HCT116 (cell line): ENCODE results near the gene ANKRD13D. TPM values are rescaled to one million over a fixed set of nuclear protein-coding genes. Genes with fewer than 3 reads are reported as not detected.

ENCODE experiments used
- ATAC-seq: fragments of 200-7000 bp; cut with Tn5 transposase; 2 replicates; pipeline ENCODE4 v1.9.1; 2020; ENCODE audit warnings: mild to moderate bottlenecking, moderate library complexity
- BruUV-seq: library from RNA; stranded (reverse); fragments of 400-500 nt; replicated peaks from 2 replicates; lab custom pipeline; 2021; lab: Mats Ljungman, UMichigan
- CTCF ChIA-PET: fragments of 300-600 bp; sonication (Branson Sonifier 250); formaldehyde crosslinking; loops from one replicate; lab custom pipeline; 2021; ENCODE audit warnings: antibody characterized with exemption; lab: Charles Lee
- POLR2A ChIA-PET: fragments of 300-600, 350-600 bp; sonication (Branson Sonifier 250); formaldehyde crosslinking; loops from one replicate; lab custom pipeline; 2021; ENCODE audit warnings: antibody characterized with exemption; lab: Charles Lee
- RAD21 ChIA-PET, 2 experiments: fragments of 300-600 bp; sonication (Branson Sonifier 250); formaldehyde crosslinking; loops; one replicate each; lab custom pipeline; 2023; ENCODE audit warnings: low total read pairs in 2 of 2; ENCODE audit not compliant: uncharacterized antibody in 2 of 2, unreplicated experiment in 2 of 2, low non-redundant PET in 1 of 2; lab: Charles Lee
- DNase-seq: peaks from one replicate; pipeline ENCODE4 v3.0.0-alpha.2; 2010; ENCODE audit warnings: low read depth, low spot score
- H2AFZ ChIP-seq: fragments of 200-600 bp; shearing (Covaris generic), sonication (generic); 2 replicates; pipeline ENCODE4 v1.6.1; 2017; ENCODE audit warnings: low read depth, mixed run types, mixed read lengths, antibody characterized with exemption, low read length; ENCODE audit not compliant: poor library complexity, severe bottlenecking
- H3K27ac ChIP-seq: 2 replicates; pipeline ENCODE4 v1.5.1; 2012; ENCODE audit warnings: low read depth, low read length
- H3K27me3 ChIP-seq: fragments of 200-600 bp; sonication (generic); 2 replicates; pipeline ENCODE4 v1.6.1; 2016; ENCODE audit warnings: mixed run types, low read length, mixed read lengths; ENCODE audit not compliant: insufficient read depth
- H3K36me3 ChIP-seq, 2 experiments: fragments of 200-500 bp in 1 of 2; fragments of 200-600 bp in 1 of 2; sonication (Bioruptor generic) in 1 of 2; sonication (generic) in 1 of 2; 2 replicates each; pipeline versions ENCODE4 v1.5.1 to v1.6.1; 2014 to 2016; ENCODE audit warnings: low read length in 2 of 2, inconsistent platforms in 1 of 2, mixed read lengths in 1 of 2, mixed run types in 1 of 2; ENCODE audit not compliant: insufficient read depth in 2 of 2, control insufficient read depth in 1 of 2
- H3K4me1 ChIP-seq, 2 experiments: fragments of 200-600 bp in 1 of 2; sonication (generic) in 1 of 2; 2 replicates each; pipeline versions ENCODE4 v1.5.1 to v1.6.1; 2012 to 2017; ENCODE audit warnings: low read length in 2 of 2, inconsistent platforms in 1 of 2, mild to moderate bottlenecking in 1 of 2, mixed read lengths in 1 of 2, mixed run types in 1 of 2, moderate library complexity in 1 of 2; ENCODE audit not compliant: insufficient read depth in 2 of 2, control insufficient read depth in 1 of 2
- H3K4me2 ChIP-seq: fragments of 200-600 bp; sonication (generic); 2 replicates; pipeline ENCODE4 v1.6.1; 2017; ENCODE audit warnings: mixed run types, low read length, mixed read lengths
- H3K4me3 ChIP-seq, 2 experiments: fragments of 200-600 bp in 1 of 2; sonication (generic) in 1 of 2; replicated peaks in 1 of 2; 2 replicates each; pipeline ENCODE4 v1.5.1; 2011 to 2016; ENCODE audit warnings: low read length in 2 of 2, control low read depth in 1 of 2, low read depth in 1 of 2, mild to moderate bottlenecking in 1 of 2, mixed read lengths in 1 of 2, mixed run types in 1 of 2
- H3K79me2 ChIP-seq: fragments of 200-600 bp; sonication (generic); 2 replicates; pipeline ENCODE4 v1.6.1; 2017; ENCODE audit warnings: mild to moderate bottlenecking, mixed run types, low read length, moderate library complexity, mixed read lengths; ENCODE audit not compliant: insufficient read depth
- H3K9ac ChIP-seq: fragments of 200-600 bp; sonication (generic); 2 replicates; pipeline ENCODE4 v1.6.1; 2016; ENCODE audit warnings: low read length, mixed read lengths
- H3K9me2 ChIP-seq: fragments of 200-600 bp; sonication (generic), shearing (Covaris generic); 2 replicates; pipeline ENCODE4 v1.6.1; 2017; ENCODE audit warnings: mixed run types, mild to moderate bottlenecking, moderate library complexity; ENCODE audit not compliant: insufficient read depth
- H3K9me3 ChIP-seq, 2 experiments: fragments of 200-500 bp in 1 of 2; fragments of 200-600 bp in 1 of 2; sonication (Bioruptor generic) in 1 of 2; sonication (generic) in 1 of 2; 2 replicates each; pipeline ENCODE4 v1.6.1; 2014 to 2017; ENCODE audit warnings: low read length in 2 of 2, mixed read lengths in 2 of 2, inconsistent platforms in 1 of 2, low read depth in 1 of 2, mild to moderate bottlenecking in 1 of 2, mixed run types in 1 of 2, moderate library complexity in 1 of 2; ENCODE audit not compliant: control insufficient read depth in 1 of 2, insufficient read depth in 1 of 2
- H4K20me1 ChIP-seq: fragments of 200-600 bp; sonication (generic), shearing (Covaris generic); 2 replicates; pipeline ENCODE4 v1.6.1; 2017; ENCODE audit warnings: mixed run types, mild to moderate bottlenecking, moderate library complexity; ENCODE audit not compliant: insufficient read depth
- CBX3 ChIP-seq: IDR thresholded peaks from 2 replicates; pipeline ENCODE4 v1.6.1; 2012; ENCODE audit warnings: low read depth
- CEBPB ChIP-seq: IDR thresholded peaks from 2 replicates; pipeline ENCODE4 v1.6.1; 2012; ENCODE audit warnings: low read depth
- CTCF ChIP-seq, 3 experiments: fragments of 200-600 bp in 1 of 3; sonication (generic) in 1 of 3; IDR thresholded peaks in 2 of 3; conservative IDR thresholded peaks in 1 of 3; 2 replicates each; pipeline ENCODE4 v1.5.1; 2012 to 2017; ENCODE audit warnings: low read depth in 2 of 3, low read length in 2 of 3, antibody characterized with exemption in 1 of 3, borderline replicate concordance in 1 of 3, control low read depth in 1 of 3, mild to moderate bottlenecking in 1 of 3, mixed read lengths in 1 of 3, mixed run types in 1 of 3, moderate library complexity in 1 of 3; ENCODE audit not compliant: insufficient read depth in 1 of 3
- EGR1 ChIP-seq: IDR thresholded peaks from 2 replicates; pipeline ENCODE4 v1.6.1; 2012; ENCODE audit warnings: low read depth
- EZH2 ChIP-seq: fragments of 200-600 bp; sonication (generic); IDR thresholded peaks from 2 replicates; pipeline ENCODE4 v1.6.1; 2017; ENCODE audit warnings: antibody characterized with exemption, mixed run types
- EZH2phosphoT487 ChIP-seq: fragments of 200-600 bp; IDR thresholded peaks from 2 replicates; pipeline ENCODE4 v1.6.1; 2018; ENCODE audit warnings: antibody characterized with exemption, borderline replicate concordance
- FOSL1 ChIP-seq: IDR thresholded peaks from 2 replicates; pipeline ENCODE4 v1.6.1; 2012; ENCODE audit warnings: low read depth
- JUND ChIP-seq: IDR thresholded peaks from 2 replicates; pipeline ENCODE4 v1.6.1; 2012
- MAX ChIP-seq: IDR thresholded peaks from 2 replicates; pipeline ENCODE4 v1.6.1; 2012
- POLR2A ChIP-seq: IDR thresholded peaks from 2 replicates; pipeline ENCODE4 v1.7.0; 2011; ENCODE audit warnings: borderline replicate concordance; ENCODE audit not compliant: insufficient read depth, insufficient read length; ENCODE audit errors: extremely low read depth
- POLR2AphosphoS5 ChIP-seq: IDR thresholded peaks from 2 replicates; pipeline ENCODE4 v1.6.1; 2011; ENCODE audit warnings: mild to moderate bottlenecking, low read depth, low read length, moderate library complexity
- REST ChIP-seq: IDR thresholded peaks from 2 replicates; pipeline ENCODE4 v1.6.1; 2012; ENCODE audit warnings: low read depth
- SP1 ChIP-seq: IDR thresholded peaks from 2 replicates; pipeline ENCODE4 v1.6.1; 2012; ENCODE audit warnings: low read depth
- ZBTB33 ChIP-seq: IDR thresholded peaks from 2 replicates; pipeline ENCODE4 v1.6.1; 2011; ENCODE audit warnings: mild to moderate bottlenecking, low read length, moderate library complexity; ENCODE audit not compliant: insufficient replicate concordance; ENCODE audit errors: extremely low read depth
- intact Hi-C: fragments of 100-400 bp; cut with micrococcal nuclease; formaldehyde crosslinking; loops from 2 replicates; pipeline ENCODE4 v1.10.0; 2022
- total RNA-seq: library from RNA; stranded (reverse); gene quantifications from one replicate; pipeline ENCODE4 v1.2.1, GENCODE V29; 2021; ENCODE audit not compliant: unreplicated experiment

The ANKRD13D gene
- total RNA-seq, 1 experiment from 2014 or later: 61.1 TPM

GRCh38 chr11:67292671-67293070 lies 3.6 kb downstream of the ANKRD13D start:
- peaks cover 0 to 17% of the 10 kb centered on the region in 2 experiments; a peak in 1 of 4 replicates for H3K9me3 ChIP-seq
- CTCF ChIA-PET: no interaction called here
- TF ChIP-seq FOSL1: no peak
- no peak for TF ChIP-seq CEBPB
- TF ChIP-seq ZBTB33: no peak
- TF ChIP-seq POLR2AphosphoS5: no peak
- TF ChIP-seq CTCF (IDR thresholded peaks at IDR 0.05 in 2 of 3, conservative IDR thresholded peaks at IDR 0.05 in 1 of 3; ENCODE audit: borderline replicate concordance in 1 of 3, insufficient read depth in 1 of 3, low read depth in 2 of 3, low read length in 2 of 3): no peak
- no peak for TF ChIP-seq MAX
- TF ChIP-seq SP1: no peak
- no peak for TF ChIP-seq EZH2phosphoT487
- no peak for TF ChIP-seq REST
- TF ChIP-seq EZH2: no peak
- no peak for TF ChIP-seq EGR1
- no peak for TF ChIP-seq CBX3
- TF ChIP-seq JUND: no peak
- TF ChIP-seq POLR2A: no peak
- DNase-seq: no peak
- H3K9ac ChIP-seq: no peak overlapping the region
- POLR2A ChIA-PET: no interaction called here
- H3K4me3 ChIP-seq: no peak overlapping the region
- H3K79me2 ChIP-seq: peaks cover 38% of the 10 kb centered on the region; the same call in 1 of the 2 replicates
- H2AFZ ChIP-seq: no peak overlapping the region
- RAD21 ChIA-PET: no interaction called here
- H3K9me2 ChIP-seq: no peaks in the 10 kb centered on the region
- H3K4me2 ChIP-seq: no peak overlapping the region
- no peak for ATAC-seq
- BruUV-seq: TSS peak; percentile 17
- H3K36me3 ChIP-seq: peaks cover 3 to 39% of the 10 kb centered on the region in 2 experiments; a peak in 2 of 4 replicates
- H3K4me1 ChIP-seq: peaks cover 9 to 23% of the 10 kb centered on the region in 2 experiments
- intact Hi-C loops: no loop called here
- H3K27ac ChIP-seq: no peak overlapping the region
- H3K27me3 ChIP-seq: no peaks in the 10 kb centered on the region
- no peaks in the 10 kb centered on the region for H4K20me1 ChIP-seq
